ENCODE data around the gene ULK2. TPM values are rescaled to one million over a fixed set of nuclear protein-coding genes. Genes with fewer than 3 reads are reported as not detected.

The ULK2 gene
- total and polyA plus RNA-seq, 2 of the 13 experiments (the other 11 are each of a cell fraction or from before 2014, with no cell fraction given) = 0.01 TPM; not detected in 1

DNA sequence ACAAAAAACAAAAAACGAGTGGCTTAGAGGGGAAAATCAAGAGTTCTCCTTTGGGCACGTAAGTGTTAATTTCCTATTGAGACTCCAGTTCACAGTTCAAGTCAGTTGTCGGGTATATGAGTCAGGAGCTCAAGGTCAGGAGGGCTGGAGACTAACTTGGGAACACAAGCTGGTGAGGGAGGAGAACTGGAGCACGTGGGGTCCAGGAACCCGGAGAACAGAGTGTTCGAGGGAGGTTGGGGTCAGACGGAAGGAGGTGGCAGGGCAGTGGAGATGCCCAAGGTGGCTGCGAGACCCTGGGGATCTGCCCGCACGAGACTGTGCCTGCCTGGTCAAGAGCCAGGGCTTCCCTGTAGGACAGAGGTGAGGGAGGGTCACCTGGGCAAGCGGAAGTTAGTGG, 131.7 kb downstream of the ULK2 start (continued):
- TF ChIP-seq, protein P1, sequence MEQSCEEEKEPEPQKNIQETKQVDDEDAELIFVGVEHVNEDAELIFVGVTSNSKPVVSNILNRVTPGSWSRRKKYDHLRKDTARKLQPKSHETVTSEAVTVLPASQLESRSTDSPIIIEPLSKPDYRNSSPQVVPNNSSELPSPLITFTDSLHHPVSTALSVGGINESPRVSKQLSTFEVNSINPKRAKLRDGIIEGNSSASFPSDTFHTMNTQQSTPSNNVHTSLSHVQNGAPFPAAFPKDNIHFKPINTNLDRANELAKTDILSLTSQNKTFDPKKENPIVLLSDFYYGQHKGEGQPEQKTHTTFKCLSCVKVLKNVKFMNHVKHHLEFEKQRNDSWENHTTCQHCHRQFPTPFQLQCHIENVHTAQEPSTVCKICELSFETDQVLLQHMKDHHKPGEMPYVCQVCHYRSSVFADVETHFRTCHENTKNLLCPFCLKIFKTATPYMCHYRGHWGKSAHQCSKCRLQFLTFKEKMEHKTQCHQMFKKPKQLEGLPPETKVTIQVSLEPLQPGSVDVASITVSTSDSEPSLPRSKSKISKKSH (CRISPR knock-in tag; IDR thresholded peaks at IDR 0.05; ENCODE audit: borderline replicate concordance) = 0 out of 2 replicates have a peak, but pooled peaks have one; percentile 60
- TF ChIP-seq, protein P2, sequence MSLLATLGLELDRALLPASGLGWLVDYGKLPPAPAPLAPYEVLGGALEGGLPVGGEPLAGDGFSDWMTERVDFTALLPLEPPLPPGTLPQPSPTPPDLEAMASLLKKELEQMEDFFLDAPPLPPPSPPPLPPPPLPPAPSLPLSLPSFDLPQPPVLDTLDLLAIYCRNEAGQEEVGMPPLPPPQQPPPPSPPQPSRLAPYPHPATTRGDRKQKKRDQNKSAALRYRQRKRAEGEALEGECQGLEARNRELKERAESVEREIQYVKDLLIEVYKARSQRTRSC (CRISPR knock-in tag; IDR thresholded peaks at IDR 0.05; ENCODE audit: low read depth) = no peak

DNA sequence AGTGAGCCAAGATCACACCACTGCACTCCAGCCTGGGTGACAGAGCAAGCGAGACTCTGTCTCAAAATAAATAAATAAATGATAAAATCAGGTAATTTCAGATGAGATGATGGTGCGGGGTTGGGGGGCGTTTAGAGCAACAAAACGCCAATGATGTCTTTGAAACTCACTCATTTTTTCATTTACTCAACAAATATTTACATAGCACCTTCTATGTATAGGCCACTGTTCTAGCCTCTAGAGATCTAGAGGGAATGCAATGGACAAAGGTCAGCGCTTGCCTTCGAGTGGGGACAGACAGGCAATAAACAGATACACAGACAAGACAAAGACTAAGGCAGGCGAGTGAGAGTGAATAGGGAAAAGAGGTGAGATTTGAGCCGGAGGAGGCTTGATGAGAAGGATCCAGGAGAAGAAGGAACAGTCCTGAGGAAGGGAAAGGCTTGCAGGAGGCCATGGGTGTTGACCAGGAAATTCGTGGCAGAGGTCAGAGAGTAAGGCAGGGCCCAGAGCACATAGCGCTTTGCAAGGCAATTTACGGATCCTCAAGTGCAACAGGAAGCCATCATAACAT, 133.7 kb downstream of the ULK2 start:
- WGBS (ENCODE audit: low lambda C conversion rate) = 2% methylated on average over 11 of the region's 11 CpGs
- Histone ChIP-seq H3K36me3 (replicated peaks in 1 of 2; ENCODE audit: control insufficient read depth in 1 of 2, insufficient read depth in 2 of 2, low read length in 2 of 2) (no peaks in the 10 kb centered on the region), H3K79me2 (ENCODE audit: insufficient read depth, low read length) (no peaks in the 10 kb centered on the region), H3K4me3 (replicated peaks in 1 of 3; ENCODE audit: insufficient read depth in 1 of 3, low read depth in 2 of 3, low read length in 3 of 3) (peak overlapping the region in 2 of 3 experiments; percentile 41 to 54; a peak in 3 of 6 replicates), H3K9ac (ENCODE audit: insufficient read depth, low read depth, low read length) (peak overlapping the region; percentile 56), H3K4me1 (ENCODE audit: insufficient read depth, low read length) (peaks cover 92% of the 10 kb centered on the region), H3K4me2 (ENCODE audit: low read depth, low read length) (peak overlapping the region; percentile 95), H3K27me3 (ENCODE audit: control insufficient read depth in 1 of 2, insufficient read depth in 2 of 2, low read length in 2 of 2) (no peaks in the 10 kb centered on the region; a peak in 1 of 5 replicates), H3K9me3 (ENCODE audit: low read length) (no peaks in the 10 kb centered on the region), H3K27ac (ENCODE audit: extremely low read length, insufficient read depth, low read length) (peak overlapping the region; percentile 95), H2AFZ (ENCODE audit: low read length) (peak overlapping the region; percentile 90), H4K20me1 (ENCODE audit: insufficient read depth, low read length) (no peaks in the 10 kb centered on the region)
- ChIA-PET CTCF (ENCODE audit: low intra/inter-chr PET ratio, low total read pairs) (no interaction called here), POLR2A (interaction anchor here (0.8 to 4.0 kb wide), 4 partner anchors 13 to 86 kb away, joined by 4 to 21 read pairs (median 5); partner anchors contain the start of genes ALDH3A1 and ALDH3A2)
- DNase-seq (ENCODE audit: low spot score) (peak; percentile 97), ATAC-seq (peak; percentile 91), FAIRE-seq (peak; percentile 95)
- intact Hi-C loops (cut with micrococcal nuclease; ENCODE audit: unreplicated experiment) (no loop called here), in situ Hi-C loops (cut with HindIII; ENCODE audit: extremely low pct_ligation_motif_present, low pct_unique_long_range_greater_than_20kb) (no loop called here)
- no TSS peak for BruUV-seq (replicated peaks)
- TF ChIP-seq, protein P3, sequence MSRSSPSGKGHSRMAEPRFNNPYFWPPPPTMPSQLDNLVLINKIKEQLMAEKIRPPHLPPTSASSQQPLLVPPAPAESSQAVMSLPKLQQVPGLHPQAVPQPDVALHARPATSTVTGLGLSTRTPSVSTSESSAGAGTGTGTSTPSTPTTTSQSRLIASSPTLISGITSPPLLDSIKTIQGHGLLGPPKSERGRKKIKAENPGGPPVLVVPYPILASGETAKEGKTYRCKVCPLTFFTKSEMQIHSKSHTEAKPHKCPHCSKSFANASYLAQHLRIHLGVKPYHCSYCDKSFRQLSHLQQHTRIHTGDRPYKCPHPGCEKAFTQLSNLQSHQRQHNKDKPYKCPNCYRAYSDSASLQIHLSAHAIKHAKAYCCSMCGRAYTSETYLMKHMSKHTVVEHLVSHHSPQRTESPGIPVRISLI (CRISPR knock-in tag; IDR thresholded peaks at IDR 0.05; ENCODE audit: borderline replicate concordance) = peak; percentile 81; the same call in 1 of the 2 replicates
- peak; percentile 74; the same call in 1 of the 2 replicates for TF ChIP-seq PITX1 (CRISPR knock-in tag; IDR thresholded peaks at IDR 0.05)
- TF ChIP-seq SALL1 (CRISPR knock-in tag; IDR thresholded peaks at IDR 0.05) = peak; percentile 80
- TF ChIP-seq, protein P4, sequence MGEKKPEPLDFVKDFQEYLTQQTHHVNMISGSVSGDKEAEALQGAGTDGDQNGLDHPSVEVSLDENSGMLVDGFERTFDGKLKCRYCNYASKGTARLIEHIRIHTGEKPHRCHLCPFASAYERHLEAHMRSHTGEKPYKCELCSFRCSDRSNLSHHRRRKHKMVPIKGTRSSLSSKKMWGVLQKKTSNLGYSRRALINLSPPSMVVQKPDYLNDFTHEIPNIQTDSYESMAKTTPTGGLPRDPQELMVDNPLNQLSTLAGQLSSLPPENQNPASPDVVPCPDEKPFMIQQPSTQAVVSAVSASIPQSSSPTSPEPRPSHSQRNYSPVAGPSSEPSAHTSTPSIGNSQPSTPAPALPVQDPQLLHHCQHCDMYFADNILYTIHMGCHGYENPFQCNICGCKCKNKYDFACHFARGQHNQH (CRISPR knock-in tag; IDR thresholded peaks at IDR 0.05) = peak; percentile 51; the same call in 1 of the 2 replicates
- TF ChIP-seq, protein P5, sequence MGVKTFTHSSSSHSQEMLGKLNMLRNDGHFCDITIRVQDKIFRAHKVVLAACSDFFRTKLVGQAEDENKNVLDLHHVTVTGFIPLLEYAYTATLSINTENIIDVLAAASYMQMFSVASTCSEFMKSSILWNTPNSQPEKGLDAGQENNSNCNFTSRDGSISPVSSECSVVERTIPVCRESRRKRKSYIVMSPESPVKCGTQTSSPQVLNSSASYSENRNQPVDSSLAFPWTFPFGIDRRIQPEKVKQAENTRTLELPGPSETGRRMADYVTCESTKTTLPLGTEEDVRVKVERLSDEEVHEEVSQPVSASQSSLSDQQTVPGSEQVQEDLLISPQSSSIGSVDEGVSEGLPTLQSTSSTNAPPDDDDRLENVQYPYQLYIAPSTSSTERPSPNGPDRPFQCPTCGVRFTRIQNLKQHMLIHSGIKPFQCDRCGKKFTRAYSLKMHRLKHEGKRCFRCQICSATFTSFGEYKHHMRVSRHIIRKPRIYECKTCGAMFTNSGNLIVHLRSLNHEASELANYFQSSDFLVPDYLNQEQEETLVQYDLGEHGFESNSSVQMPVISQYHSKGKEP (CRISPR knock-in tag; IDR thresholded peaks at IDR 0.05) = no peak
- TF ChIP-seq NR2F2 (IDR thresholded peaks at IDR 0.05; ENCODE audit: borderline replicate concordance, low read depth) = peak; percentile 57
- TF ChIP-seq IRF2 (CRISPR knock-in tag; IDR thresholded peaks at IDR 0.05) = no peak
- no peak for TF ChIP-seq SYNCRIP (IDR thresholded peaks at IDR 0.05; ENCODE audit: insufficient read depth, low read depth, low read length)
- TF ChIP-seq ARNTL (CRISPR knock-in tag; IDR thresholded peaks at IDR 0.05) = peak; percentile 39; the same call in 1 of the 2 replicates
- 0 out of 2 replicates have a peak, but pooled peaks have one; percentile 7 for TF ChIP-seq SMAD3 (CRISPR knock-in tag; IDR thresholded peaks at IDR 0.05)
- TF ChIP-seq HOXA7 (CRISPR knock-in tag; IDR thresholded peaks at IDR 0.05) = no peak
- 0 out of 2 replicates have a peak, but pooled peaks have one; percentile 52 for TF ChIP-seq ZFP41 (CRISPR knock-in tag; IDR thresholded peaks at IDR 0.05; ENCODE audit: borderline replicate concordance)
- peak; percentile 92 for TF ChIP-seq TBX3 (IDR thresholded peaks at IDR 0.05; ENCODE audit: borderline replicate concordance)
- no peak for TF ChIP-seq CBX5 (CRISPR knock-in tag; IDR thresholded peaks at IDR 0.05; ENCODE audit: borderline replicate concordance)

Data from HepG2 (cell line).